MM.1S (cell line): Measurements from ENCODE around the gene SQOR.

Experiments used
- DNase-seq: peaks from one replicate; pipeline ENCODE4 v3.0.0-alpha.2; 2015
- H2AFZ ChIP-seq: fragments of 300-600 bp; sonication (generic); 2 replicates; pipeline ENCODE4 v1.6.0; 2016; ENCODE audit warnings: antibody characterized with exemption, low read length
- H3F3A ChIP-seq: fragments of 300-600 bp; sonication (generic); 2 replicates; pipeline ENCODE4 v1.6.1; 2016; ENCODE audit warnings: mild to moderate bottlenecking, antibody characterized with exemption, low read length, moderate library complexity, mixed read lengths; ENCODE audit not compliant: insufficient read depth
- H3K27ac ChIP-seq: fragments of 300-600 bp; sonication (generic); 2 replicates; pipeline ENCODE4 v1.5.1; 2016; ENCODE audit warnings: mild to moderate bottlenecking, low read length
- H3K27me3 ChIP-seq: fragments of 300-600 bp; sonication (generic); replicated peaks from 2 replicates; pipeline ENCODE4 v1.6.0; 2016; ENCODE audit warnings: low read length; ENCODE audit not compliant: insufficient read depth
- H3K36me3 ChIP-seq: fragments of 300-600 bp; sonication (generic); replicated peaks from 2 replicates; pipeline ENCODE4 v1.6.1; 2016; ENCODE audit warnings: mild to moderate bottlenecking, low read length, mixed read lengths; ENCODE audit not compliant: insufficient read depth
- H3K4me1 ChIP-seq: fragments of 300-600 bp; sonication (generic); 2 replicates; pipeline ENCODE4 v1.6.1; 2016; ENCODE audit warnings: low read length, mixed read lengths
- H3K4me2 ChIP-seq: fragments of 300-600 bp; sonication (generic); 2 replicates; pipeline ENCODE4 v1.6.0; 2016; ENCODE audit warnings: low read depth, low read length
- H3K4me3 ChIP-seq: fragments of 300-600 bp; sonication (generic); 2 replicates; pipeline ENCODE4 v1.5.1; 2016; ENCODE audit warnings: low read length, mixed read lengths
- H3K79me2 ChIP-seq: fragments of 300-600 bp; sonication (generic); 2 replicates; pipeline ENCODE4 v1.6.1; 2016; ENCODE audit warnings: mixed run types, low read length, mixed read lengths
- H3K9ac ChIP-seq: fragments of 300-600 bp; sonication (generic); 2 replicates; pipeline ENCODE4 v1.6.1; 2016; ENCODE audit warnings: low read length, mixed read lengths
- H3K9me2 ChIP-seq: fragments of 300-600 bp; sonication (generic); replicated peaks from 2 replicates; pipeline ENCODE4 v1.6.1; 2016; ENCODE audit warnings: mild to moderate bottlenecking, low read length, mixed read lengths; ENCODE audit not compliant: insufficient read depth
- H3K9me3 ChIP-seq: fragments of 300-600 bp; sonication (generic); replicated peaks from 2 replicates; pipeline ENCODE4 v1.6.1; 2016; ENCODE audit warnings: mild to moderate bottlenecking, low read length, mixed read lengths; ENCODE audit not compliant: insufficient read depth
- H4K20me1 ChIP-seq: fragments of 300-600 bp; sonication (generic); 2 replicates; pipeline ENCODE4 v1.6.1; 2016; ENCODE audit warnings: mild to moderate bottlenecking, low read length, moderate library complexity, mixed read lengths; ENCODE audit not compliant: insufficient read depth
- EZH2 ChIP-seq: fragments of 300-600 bp; sonication (generic); optimal IDR thresholded peaks from 2 replicates; pipeline ENCODE3; 2017; ENCODE audit warnings: low read depth, mild to moderate bottlenecking, antibody characterized with exemption, low read length, mixed read lengths
- EZH2phosphoT487 ChIP-seq: fragments of 300-600 bp; sonication (generic); IDR thresholded peaks from 2 replicates; pipeline ENCODE4 v1.6.1; 2018; ENCODE audit warnings: antibody characterized with exemption, low read length
- TF ChIP-seq, protein P1 (sequence below): fragments of 300-600 bp; sonication (generic); IDR thresholded peaks from 2 replicates; pipeline ENCODE4 v1.5.1; 2016; ENCODE audit warnings: antibody characterized with exemption, low read length, mixed read lengths

The SQOR gene

DNA sequence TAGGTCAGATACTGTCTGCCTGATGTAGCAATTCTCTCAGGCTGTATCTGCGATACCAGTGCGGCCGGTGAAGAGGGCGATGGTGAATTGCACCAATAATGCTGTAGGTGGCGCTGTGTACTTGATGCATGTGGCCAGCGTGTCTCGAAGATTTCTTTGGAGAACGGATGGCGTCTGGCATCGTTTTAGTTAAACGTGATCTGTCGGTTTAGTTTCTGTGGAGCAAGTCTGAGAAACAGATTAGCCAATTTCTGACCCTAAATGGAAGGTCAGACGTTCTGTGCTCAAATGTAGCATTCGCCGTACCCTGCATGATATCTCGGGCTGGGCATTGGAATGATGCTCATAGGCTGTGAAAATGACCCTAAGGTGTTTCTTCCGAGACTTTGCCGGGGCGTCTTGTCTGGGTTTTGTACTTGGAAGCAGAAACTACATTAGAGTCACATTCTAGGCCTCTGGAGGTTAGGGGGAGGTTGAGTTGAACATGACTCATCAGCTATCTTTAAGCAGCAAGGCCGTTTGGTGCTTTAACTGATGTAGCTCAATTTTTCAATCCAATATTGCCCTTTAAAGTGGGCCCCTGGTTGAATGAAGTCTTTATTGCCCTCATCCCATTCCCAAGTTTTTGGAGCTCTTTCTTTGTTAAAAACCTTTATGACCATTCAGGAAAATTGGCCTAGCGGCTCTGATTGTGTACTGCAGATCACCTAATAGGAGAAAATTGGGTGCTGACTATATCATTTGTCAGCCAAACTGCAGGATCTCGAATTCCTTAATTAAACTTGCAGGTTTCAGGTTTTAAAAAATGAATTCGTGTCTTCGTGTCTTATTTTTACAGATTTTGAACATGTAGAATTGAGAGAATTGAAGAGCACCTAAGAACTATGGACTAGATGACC lies 80.0 kb downstream of the SQOR start:
- DNase-seq, result peak; percentile 69
- no peak overlapping the region; the same call in 1 of the 2 replicates for H3K4me2 ChIP-seq
- no peaks in the 10 kb centered on the region for H3K27me3 ChIP-seq

GRCh38 chr15:45715528-45715927 lies 80.7 kb downstream of the SQOR start:
- Histone ChIP-seq H3F3A (no peaks in the 10 kb centered on the region), H3K9me2 (no peaks in the 10 kb centered on the region), H3K27ac (no peak overlapping the region), H3K4me1 (no peaks in the 10 kb centered on the region), H2AFZ (no peak overlapping the region), H4K20me1 (no peaks in the 10 kb centered on the region), H3K9me3 (no peaks in the 10 kb centered on the region), H3K27me3 (no peaks in the 10 kb centered on the region), H3K4me2 (no peak overlapping the region), H3K36me3 (no peaks in the 10 kb centered on the region), H3K9ac (no peak overlapping the region), H3K79me2 (no peaks in the 10 kb centered on the region), H3K4me3 (no peak overlapping the region)
- no peak for TF ChIP-seq EZH2
- TF ChIP-seq, protein P1, sequence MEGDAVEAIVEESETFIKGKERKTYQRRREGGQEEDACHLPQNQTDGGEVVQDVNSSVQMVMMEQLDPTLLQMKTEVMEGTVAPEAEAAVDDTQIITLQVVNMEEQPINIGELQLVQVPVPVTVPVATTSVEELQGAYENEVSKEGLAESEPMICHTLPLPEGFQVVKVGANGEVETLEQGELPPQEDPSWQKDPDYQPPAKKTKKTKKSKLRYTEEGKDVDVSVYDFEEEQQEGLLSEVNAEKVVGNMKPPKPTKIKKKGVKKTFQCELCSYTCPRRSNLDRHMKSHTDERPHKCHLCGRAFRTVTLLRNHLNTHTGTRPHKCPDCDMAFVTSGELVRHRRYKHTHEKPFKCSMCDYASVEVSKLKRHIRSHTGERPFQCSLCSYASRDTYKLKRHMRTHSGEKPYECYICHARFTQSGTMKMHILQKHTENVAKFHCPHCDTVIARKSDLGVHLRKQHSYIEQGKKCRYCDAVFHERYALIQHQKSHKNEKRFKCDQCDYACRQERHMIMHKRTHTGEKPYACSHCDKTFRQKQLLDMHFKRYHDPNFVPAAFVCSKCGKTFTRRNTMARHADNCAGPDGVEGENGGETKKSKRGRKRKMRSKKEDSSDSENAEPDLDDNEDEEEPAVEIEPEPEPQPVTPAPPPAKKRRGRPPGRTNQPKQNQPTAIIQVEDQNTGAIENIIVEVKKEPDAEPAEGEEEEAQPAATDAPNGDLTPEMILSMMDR, result peak; percentile 34
- DNase-seq, result peak; percentile 25

More for the DNA sequence above, 80.0 kb downstream of the SQOR start:
- Histone ChIP-seq H3K27ac (no peak overlapping the region), H3K79me2 (no peaks in the 10 kb centered on the region), H3F3A (no peaks in the 10 kb centered on the region), H3K4me1 (no peaks in the 10 kb centered on the region), H3K36me3 (no peaks in the 10 kb centered on the region), H3K4me3 (no peak overlapping the region), H2AFZ (0 out of 2 replicates have a peak overlapping the region, but pooled peaks have one; percentile 2), H3K9me2 (no peaks in the 10 kb centered on the region), H3K9me3 (no peaks in the 10 kb centered on the region), H3K9ac (no peak overlapping the region), H4K20me1 (no peaks in the 10 kb centered on the region)
- TF ChIP-seq, protein P1, result peak; percentile 93
- no peak for TF ChIP-seq EZH2phosphoT487

GRCh38 chr15:45719490-45719889 lies 84.7 kb downstream of the SQOR start:
- no peaks in the 10 kb centered on the region for H3F3A ChIP-seq
- H3K9me3 ChIP-seq, result no peaks in the 10 kb centered on the region
- no peaks in the 10 kb centered on the region for H3K4me1 ChIP-seq
- no peak overlapping the region for H3K27ac ChIP-seq
- H3K36me3 ChIP-seq, result no peaks in the 10 kb centered on the region
- H3K79me2 ChIP-seq, result no peaks in the 10 kb centered on the region
- no peaks in the 10 kb centered on the region for H4K20me1 ChIP-seq
- TF ChIP-seq, protein P1, result no peak
- TF ChIP-seq EZH2, result no peak
- TF ChIP-seq EZH2phosphoT487, result no peak
- H2AFZ ChIP-seq, result no peak overlapping the region
- H3K4me3 ChIP-seq, result no peak overlapping the region
- no peak overlapping the region for H3K4me2 ChIP-seq
- DNase-seq, result no peak
- H3K9ac ChIP-seq, result no peak overlapping the region
- H3K27me3 ChIP-seq, result no peaks in the 10 kb centered on the region
- H3K9me2 ChIP-seq, result no peaks in the 10 kb centered on the region
